Vagina (tissue), 2 donors: ENCODE measurements around the gene TRMT44. TPM values are rescaled to one million over a fixed set of nuclear protein-coding genes. Genes with fewer than 3 reads are reported as not detected.

ENCODE experiments used
- DNase-seq, 2 donors: peaks; one replicate each; pipeline ENCODE4 v3.0.0-alpha.2; 2017; ENCODE audit errors: extremely low spot score in 2 of 2
- H3K27ac ChIP-seq: fragments of 200-600 bp; sonication (generic); one replicate; pipeline ENCODE4 v1.5.1; 2019
- H3K27me3 ChIP-seq: fragments of 200-600 bp; sonication (generic); one replicate; pipeline ENCODE4 v1.5.1; 2019
- H3K36me3 ChIP-seq, 2 donors: fragments of 200-600 bp; sonication (generic); one replicate each; pipeline ENCODE4 v1.5.1; 2017 to 2019
- H3K4me1 ChIP-seq: fragments of 200-600 bp; sonication (generic); one replicate; pipeline ENCODE4 v1.5.1; 2019
- H3K4me3 ChIP-seq, 2 donors: fragments of 200-600 bp; sonication (generic); 1 replicate in 1 of 2; 2 replicates in 1 of 2; pipeline ENCODE4 v1.5.1; 2016 to 2019
- H3K9me3 ChIP-seq: fragments of 200-600 bp; sonication (generic); one replicate; pipeline ENCODE4 v1.5.1; 2019
- POLR2A ChIP-seq, 2 donors: fragments of 450-650 bp; IDR thresholded peaks; one replicate each; pipeline ENCODE4 v1.6.1; 2017; ENCODE audit warnings: antibody characterized with exemption in 2 of 2, mild to moderate bottlenecking in 2 of 2, moderate library complexity in 2 of 2
- POLR2AphosphoS5 ChIP-seq, 2 donors: sonication (generic); formaldehyde crosslinking; IDR thresholded peaks; one replicate each; pipeline ENCODE4 v1.9.0; 2017; ENCODE audit warnings: antibody characterized with exemption in 2 of 2, mild to moderate bottlenecking in 2 of 2, low read depth in 1 of 2; ENCODE audit not compliant: insufficient read depth in 1 of 2
- intact Hi-C: fragments of 100-400 bp; cut with DNase I; formaldehyde crosslinking; loops from one replicate; pipeline ENCODE4 v1.15.1; 2023
- total RNA-seq: library from RNA; depleted of rRNA; stranded (reverse); fragments of >200 nt; gene quantifications from one replicate; pipeline ENCODE4 v1.2.3, GENCODE V29; 2016
- TF ChIP-seq, protein P1 (sequence below), 3 experiments: fragments of 450-650 bp in 2 of 3; fragments of 200-600 bp in 1 of 3; sonication (generic) in 1 of 3; IDR thresholded peaks; one replicate each; pipeline ENCODE4 v1.5.1; 2017 to 2019; ENCODE audit warnings: antibody characterized with exemption in 3 of 3, mild to moderate bottlenecking in 2 of 3, moderate library complexity in 2 of 3

TRMT44 gene
- total RNA-seq, 1 donor from 2014 or later = 19.2 TPM

GRCh38 chr4:8470451-8471024, 30.0 kb downstream of the TRMT44 start:
- TF ChIP-seq POLR2A (IDR thresholded peaks at IDR 0.05) (no peak), POLR2AphosphoS5 (IDR thresholded peaks at IDR 0.05; ENCODE audit: insufficient read depth in 1 of 2, low read depth in 1 of 2) (no peak)
- TF ChIP-seq, protein P1, sequence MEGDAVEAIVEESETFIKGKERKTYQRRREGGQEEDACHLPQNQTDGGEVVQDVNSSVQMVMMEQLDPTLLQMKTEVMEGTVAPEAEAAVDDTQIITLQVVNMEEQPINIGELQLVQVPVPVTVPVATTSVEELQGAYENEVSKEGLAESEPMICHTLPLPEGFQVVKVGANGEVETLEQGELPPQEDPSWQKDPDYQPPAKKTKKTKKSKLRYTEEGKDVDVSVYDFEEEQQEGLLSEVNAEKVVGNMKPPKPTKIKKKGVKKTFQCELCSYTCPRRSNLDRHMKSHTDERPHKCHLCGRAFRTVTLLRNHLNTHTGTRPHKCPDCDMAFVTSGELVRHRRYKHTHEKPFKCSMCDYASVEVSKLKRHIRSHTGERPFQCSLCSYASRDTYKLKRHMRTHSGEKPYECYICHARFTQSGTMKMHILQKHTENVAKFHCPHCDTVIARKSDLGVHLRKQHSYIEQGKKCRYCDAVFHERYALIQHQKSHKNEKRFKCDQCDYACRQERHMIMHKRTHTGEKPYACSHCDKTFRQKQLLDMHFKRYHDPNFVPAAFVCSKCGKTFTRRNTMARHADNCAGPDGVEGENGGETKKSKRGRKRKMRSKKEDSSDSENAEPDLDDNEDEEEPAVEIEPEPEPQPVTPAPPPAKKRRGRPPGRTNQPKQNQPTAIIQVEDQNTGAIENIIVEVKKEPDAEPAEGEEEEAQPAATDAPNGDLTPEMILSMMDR (IDR thresholded peaks at IDR 0.05) = no peak
- Histone ChIP-seq H3K4me3 (no peak overlapping the region), H3K9me3 (no peaks in the 10 kb centered on the region), H3K36me3 (peaks cover 0 to 24% of the 10 kb centered on the region in 2 donors), H3K27me3 (no peaks in the 10 kb centered on the region), H3K4me1 (peaks cover 31% of the 10 kb centered on the region), H3K27ac (peak overlapping the region; percentile 71)
- intact Hi-C loops = no loop called here
- DNase-seq = no peak

- Histone ChIP-seq H3K9me3 (no peaks in the 10 kb centered on the region), H3K4me1 (peaks cover 31% of the 10 kb centered on the region), H3K36me3 (peaks cover 0 to 20% of the 10 kb centered on the region in 2 donors), H3K27me3 (no peaks in the 10 kb centered on the region), H3K4me3 (no peak overlapping the region), H3K27ac (peak overlapping the region; percentile 71)
- intact Hi-C loops = no loop called here
- no peak for TF ChIP-seq POLR2AphosphoS5 (IDR thresholded peaks at IDR 0.05; ENCODE audit: insufficient read depth in 1 of 2, low read depth in 1 of 2)
- TF ChIP-seq POLR2A (IDR thresholded peaks at IDR 0.05) = no peak
- TF ChIP-seq, protein P1 (IDR thresholded peaks at IDR 0.05) = no peak
- no peak for DNase-seq
Observed at GRCh38 chr4:8471211-8471875, 30.8 kb downstream of the TRMT44 start.

DNA sequence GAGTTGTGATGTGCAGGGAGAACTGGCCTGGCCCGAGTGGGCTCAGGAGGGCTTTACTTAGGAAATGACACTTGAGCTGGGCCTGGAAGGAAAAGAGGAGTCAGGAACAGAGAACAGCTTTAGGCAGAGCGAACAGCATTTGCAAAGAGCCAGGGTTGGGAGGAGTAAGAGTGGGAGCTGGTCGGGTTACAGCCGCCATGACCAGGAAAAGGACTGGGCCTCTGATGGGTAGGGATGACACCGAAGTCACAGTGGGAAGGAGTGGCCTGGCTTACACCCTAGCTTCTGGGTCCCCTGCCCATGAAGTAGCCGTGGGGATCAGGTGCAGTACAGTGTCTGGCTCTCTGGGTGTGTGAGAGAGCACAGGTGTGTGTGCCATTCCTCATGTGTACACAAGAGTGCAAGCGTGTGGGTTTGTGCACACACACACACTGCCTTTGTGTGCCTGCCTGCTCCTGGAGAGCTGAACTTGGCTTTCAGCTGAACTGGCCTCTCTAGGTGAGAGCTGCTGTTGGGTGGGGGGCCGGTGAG, 31.6 kb downstream of the TRMT44 start:
- Histone ChIP-seq H3K27ac (peak overlapping the region; percentile 71), H3K36me3 (peaks cover 0 to 13% of the 10 kb centered on the region in 2 donors), H3K4me1 (peaks cover 31% of the 10 kb centered on the region), H3K9me3 (no peaks in the 10 kb centered on the region), H3K4me3 (no peak overlapping the region), H3K27me3 (no peaks in the 10 kb centered on the region)
- intact Hi-C loops = no loop called here
- DNase-seq = no peak
- TF ChIP-seq POLR2AphosphoS5 (IDR thresholded peaks at IDR 0.05; ENCODE audit: insufficient read depth in 1 of 2, low read depth in 1 of 2) (no peak), POLR2A (IDR thresholded peaks at IDR 0.05) (no peak)
- TF ChIP-seq, protein P1 (IDR thresholded peaks at IDR 0.05) = no peak

- Histone ChIP-seq H3K4me1 (peaks cover 31% of the 10 kb centered on the region), H3K27me3 (no peaks in the 10 kb centered on the region), H3K36me3 (peaks cover 0 to 9% of the 10 kb centered on the region in 2 donors), H3K4me3 (no peak overlapping the region), H3K9me3 (no peaks in the 10 kb centered on the region), H3K27ac (peak overlapping the region; percentile 71)
- intact Hi-C loops = no loop called here
- TF ChIP-seq, protein P1 (IDR thresholded peaks at IDR 0.05) = no peak
- TF ChIP-seq POLR2AphosphoS5 (IDR thresholded peaks at IDR 0.05; ENCODE audit: insufficient read depth in 1 of 2, low read depth in 1 of 2) = peak in 1 of 2 donors; percentile 49
- DNase-seq = peak in 1 of 2 donors; percentile 94
Observed at GRCh38 chr4:8472689-8473197, 32.2 kb downstream of the TRMT44 start.
